Measurements from ENCODE around the gene FGFR2.
A peak's percentile ranks its signal among the peaks of the same experiment; 100 is the strongest.

Gene FGFR2

DNA sequence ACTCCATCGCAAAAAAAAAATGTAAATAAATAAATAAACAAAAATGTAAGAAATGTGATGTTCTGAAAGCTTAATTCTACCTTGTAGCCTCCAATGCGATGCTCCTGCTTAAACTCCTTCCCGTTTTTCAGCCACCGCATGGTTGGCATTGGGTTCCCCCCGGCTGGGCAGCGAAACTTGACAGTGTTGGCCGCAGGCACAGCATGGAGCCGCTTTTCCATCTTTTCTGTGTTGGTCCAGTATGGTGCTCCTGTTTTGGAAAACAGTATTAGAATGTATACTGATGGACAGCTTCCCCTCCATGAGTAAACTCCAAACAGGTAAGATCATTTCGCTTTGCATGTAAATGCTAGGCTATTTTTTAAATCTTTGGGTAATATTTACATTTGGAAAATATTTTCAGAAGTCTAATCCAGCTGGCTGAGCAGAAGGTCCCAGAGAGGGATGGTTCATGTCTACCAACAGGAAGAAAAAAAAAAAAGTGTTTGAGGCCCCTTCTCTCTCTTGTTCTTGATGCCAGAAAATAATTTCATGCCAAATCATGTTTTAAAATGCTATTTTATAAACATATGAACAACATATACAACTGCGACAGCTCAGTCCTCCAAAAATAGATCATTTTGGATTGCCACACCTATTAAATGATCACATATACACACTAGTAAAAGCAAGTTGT lies 46.9 kb downstream of the FGFR2 start:
- DNase-seq, result no peak

DNA sequence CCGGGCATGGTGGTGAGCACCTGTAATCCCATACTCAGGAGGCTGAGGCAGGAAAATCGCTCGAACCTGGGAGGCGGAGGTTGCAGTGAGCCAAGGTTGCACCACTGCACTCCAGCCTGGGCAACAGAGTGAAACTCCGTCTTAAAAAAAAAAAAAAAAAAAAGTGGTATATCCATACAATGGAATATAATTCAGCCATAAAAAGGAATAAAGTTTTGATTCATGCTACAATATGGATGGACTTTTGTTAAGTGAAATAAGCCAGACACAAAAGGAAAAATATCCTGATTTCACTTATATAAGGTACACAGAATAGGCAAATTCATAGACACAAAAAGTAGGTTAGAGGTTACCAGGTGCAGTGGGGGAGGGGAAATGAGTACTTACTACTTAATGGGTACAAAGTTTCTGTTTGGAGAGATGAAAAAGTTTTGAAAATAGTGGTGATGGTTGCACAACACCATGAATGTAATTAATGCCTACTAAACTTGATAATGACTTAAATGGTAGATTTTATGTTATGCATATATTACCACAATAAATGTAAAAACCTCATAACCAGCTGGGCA lies 53.9 kb downstream of the FGFR2 start:
- no peak for DNase-seq

DNA sequence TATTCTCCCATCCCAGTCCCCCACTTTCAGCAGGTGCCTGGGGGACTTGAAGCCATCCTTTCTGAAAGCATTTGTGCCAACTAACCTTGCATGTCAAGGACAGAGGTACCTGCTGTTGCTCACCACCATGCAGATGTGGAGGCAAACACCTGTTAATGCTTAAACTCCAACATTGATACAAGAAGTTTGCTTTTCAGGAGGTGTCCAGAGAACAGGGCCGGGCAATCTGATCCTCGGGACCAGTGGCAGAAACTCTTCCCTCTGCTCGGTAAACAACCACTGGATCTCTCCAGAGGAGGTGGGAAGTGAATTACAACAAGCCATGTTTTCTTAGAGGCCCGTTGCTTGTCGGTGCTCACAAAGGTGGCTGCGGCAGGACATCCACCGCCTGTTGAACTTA lies 54.7 kb downstream of the FGFR2 start:
- DNase-seq, result no peak

DNA sequence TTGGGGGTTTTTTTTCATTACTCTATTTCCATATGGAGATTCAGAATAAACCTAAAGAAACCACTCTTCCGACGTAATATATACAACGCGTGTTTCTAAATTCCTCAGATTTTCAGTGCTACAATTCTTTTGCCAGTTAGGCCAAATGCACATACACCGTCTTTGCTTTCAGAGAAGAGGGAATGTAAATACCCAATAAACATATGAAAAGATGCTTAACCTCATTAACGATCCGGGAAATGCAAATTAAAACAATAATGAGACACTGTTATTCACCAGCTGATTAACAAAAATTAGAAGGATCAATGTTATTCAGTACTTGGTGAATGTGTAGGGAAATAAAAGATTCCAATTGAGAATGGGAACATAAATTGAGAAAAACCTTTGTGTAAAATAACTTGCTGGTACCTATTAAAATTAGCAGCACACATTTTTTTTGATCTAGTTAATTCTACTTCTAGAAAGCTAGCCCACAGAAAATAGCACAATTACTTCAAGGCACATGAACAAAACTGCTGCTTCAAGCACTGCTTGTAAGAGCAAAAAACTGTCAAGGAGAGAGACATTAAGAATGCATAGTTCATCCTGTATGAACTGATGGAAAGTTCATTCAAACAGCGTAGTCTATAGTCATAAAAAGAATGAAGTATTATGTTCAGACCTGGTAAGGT lies 56.7 kb downstream of the FGFR2 start:
- DNase-seq, result no peak

DNA sequence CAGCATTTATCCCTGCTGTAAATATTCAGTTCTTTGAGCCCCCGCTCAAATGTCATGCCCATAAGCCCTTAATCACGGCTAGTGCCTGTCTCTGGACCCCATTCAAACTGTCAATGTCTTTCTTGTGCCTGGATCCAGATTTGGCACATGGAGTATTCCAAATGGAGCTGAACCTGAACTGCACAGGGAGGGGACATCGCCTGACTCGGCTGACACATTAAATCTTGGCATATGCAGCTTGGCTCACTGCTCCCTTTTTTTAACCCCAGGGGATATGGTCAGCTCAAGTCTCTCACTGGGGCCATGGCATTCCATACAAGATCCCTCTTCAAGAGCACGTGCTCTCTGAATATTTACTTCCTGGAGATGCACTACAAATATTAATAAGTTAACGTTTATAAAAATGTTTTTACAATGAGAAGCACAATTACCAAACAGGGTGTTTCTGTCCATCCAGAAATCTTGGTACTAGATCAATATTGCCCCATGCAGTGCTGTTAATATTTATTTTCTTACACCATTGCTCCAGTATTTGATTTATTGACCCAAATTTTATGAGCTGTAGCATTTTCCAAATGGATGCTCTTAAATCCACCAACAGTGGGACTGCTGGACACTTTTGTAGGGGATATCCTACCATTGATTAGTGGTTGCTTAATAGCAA lies 57.4 kb downstream of the FGFR2 start:
- peak; percentile 8 for DNase-seq

DNA sequence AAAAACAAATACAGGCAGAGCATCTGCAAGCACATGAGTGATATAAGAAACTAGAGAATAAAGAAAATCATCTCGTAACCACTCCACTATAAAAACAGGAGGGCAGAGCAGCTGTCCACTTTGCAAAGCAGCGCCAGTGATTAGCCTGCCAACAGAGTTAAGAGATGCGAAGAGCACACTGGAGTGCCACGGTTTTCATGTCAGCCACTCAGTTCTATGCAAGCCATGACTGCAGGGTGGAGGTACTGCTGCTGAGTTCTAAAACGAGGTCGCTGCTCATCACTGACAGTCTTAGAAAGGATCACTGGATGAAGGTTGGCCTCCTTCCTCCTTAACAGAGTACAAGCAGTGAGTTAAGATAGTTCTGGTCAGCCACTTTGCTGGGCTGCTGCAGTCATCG lies 58.5 kb downstream of the FGFR2 start:
- DNase-seq, result peak; percentile 18

DNA sequence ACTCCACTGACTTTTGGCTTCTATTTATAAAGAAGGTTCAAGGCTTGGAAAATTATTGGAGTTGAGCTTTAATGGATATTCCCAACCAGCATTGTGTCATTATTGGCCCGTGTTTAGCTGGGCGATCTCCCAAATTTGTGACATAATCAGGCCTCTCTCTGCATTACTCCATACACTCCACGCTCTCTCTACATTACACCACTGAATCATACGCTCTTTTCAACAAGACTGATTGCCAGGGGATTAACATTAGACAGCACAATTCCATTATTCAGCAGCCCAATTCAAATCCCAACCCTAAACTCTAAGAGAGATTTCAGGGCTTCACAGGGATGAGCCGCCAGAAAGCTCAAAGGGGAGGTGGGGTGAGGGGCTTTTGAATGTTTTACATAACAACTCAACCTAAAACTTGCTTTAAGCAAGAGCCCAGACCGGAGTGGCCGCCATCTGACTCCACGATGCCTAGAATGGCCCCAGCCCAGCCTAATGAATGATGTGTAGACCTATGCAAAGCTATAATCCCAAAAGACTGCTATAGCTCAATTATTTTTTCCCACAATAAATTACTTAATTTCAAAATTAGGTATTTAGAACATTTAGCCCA lies 61.8 kb downstream of the FGFR2 start:
- no peak for DNase-seq

DNA sequence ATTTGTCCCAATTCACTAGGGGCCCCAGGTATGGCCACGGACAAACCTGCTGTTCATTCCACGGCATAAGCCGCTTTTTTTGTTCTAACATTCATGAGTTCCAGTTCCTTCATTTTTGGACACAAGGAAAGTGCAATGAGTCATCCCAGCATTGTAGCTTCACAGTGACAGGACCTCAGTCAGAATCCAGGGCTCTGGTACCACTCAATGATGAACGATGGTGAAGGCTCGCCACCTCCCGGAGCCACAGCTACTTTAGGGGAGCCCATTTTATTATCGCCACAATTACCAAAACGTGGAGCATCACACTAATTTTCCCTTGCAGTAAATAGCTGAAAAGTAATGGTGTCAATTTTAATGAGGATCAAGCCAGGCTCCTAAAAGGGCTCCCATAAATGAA lies 62.9 kb downstream of the FGFR2 start:
- DNase-seq, result no peak

DNA sequence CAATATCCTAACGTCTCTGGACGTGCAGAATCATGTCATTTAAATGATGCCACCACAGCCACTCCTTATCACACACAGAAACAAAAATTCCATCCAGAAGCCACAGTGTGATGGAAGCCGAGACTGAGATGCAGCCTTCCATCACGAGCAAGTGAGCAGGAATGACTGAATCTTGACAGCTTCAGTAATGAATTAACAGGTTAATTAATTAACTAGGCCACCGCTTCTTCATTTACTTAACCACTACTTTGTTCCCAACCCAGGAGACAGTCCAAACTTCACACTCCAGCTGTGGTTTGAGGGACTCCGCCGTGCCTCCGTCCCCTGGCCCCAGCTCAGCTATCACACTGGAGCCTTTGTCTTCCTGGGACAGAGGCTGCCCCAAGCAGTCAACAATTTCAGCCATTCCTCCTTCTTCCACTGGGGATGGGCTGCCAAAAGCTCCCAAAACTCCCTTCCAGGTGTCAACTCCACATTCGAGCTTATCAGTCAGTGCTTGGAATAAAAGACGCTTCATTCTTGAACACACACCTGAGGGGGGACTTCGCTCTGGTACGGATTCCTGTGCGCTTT lies 65.9 kb downstream of the FGFR2 start:
- DNase-seq, result no peak

DNA sequence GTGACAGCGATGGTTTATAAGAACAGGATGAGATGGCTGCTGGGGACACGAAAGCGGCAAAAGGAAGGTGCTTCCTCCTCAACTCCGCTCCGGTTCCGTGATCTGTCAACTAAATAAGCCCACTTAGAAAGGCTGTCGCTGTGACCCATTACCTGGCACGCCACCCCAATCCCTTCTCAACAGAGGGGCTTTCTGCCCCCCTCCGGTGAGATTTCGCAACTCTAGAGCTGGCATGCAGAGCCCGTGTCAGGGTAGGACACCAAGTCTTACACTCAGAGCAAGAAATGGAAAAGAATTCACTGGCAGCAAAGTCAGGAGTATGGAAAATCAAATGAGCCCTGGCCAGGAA lies 66.4 kb downstream of the FGFR2 start:
- peak; percentile 12 for DNase-seq

DNA sequence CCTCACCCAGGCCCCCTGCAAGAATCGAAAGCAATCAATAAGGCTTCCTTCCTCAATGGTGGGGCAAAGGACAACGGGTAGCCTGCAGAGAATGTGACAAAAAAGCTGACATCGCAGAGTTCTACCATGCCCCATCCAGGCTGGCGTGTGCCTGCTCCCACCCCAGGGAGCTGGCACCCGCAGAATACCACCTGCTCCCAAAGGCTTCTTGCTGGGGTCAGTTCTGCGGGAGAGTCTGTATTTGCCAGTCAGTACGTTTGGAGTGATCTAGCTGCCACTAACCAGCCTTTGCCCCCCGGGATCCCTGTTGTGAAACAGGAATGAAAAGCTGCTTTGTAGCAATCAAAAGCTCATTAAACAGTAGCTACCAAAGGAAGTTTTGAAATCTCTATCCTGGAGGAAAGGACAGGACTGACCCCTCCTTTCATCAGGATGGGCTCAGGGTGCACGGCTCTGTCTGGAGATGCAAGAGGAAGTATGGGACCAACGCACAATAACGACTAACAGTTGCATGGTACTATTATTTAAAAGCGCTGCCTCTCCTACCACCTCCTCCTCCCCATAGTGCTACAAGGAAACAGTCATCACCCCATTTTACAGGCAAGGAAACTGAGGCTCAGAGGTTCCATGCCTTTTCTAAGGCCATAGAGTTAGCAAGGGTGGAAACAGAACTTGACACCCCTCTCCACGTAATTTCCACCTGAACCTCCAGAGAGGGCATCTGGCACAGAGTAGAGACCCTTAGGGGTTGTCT lies 67.0 kb downstream of the FGFR2 start:
- no peak for DNase-seq

DNA sequence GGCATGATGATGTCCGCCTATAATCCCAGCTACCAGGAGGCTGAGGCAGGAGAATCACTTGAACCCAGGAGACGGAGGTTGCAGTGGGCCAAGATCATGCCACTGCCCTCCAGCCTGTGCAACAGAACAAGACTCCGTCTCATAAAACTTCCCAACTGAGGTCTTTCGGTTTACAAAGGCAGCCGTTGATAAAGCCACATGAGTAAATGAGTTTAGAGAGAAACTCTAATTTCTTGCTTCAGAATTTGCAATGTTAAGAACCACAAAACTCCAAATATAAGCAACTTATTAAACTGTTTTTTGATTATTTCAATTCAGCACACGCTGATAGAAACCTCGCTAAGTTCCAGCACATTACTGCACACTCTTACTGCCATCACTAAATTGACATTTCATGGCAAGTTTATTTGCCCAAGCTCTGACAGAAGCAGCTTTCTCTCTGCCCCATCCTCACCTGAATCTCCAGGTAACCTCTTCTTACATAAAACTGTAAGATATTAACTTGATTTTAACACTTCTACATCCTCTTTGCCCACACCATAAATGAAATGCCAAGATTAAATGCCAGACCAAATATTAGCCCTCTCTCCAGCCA lies 67.7 kb downstream of the FGFR2 start:
- DNase-seq, result no peak

DNA sequence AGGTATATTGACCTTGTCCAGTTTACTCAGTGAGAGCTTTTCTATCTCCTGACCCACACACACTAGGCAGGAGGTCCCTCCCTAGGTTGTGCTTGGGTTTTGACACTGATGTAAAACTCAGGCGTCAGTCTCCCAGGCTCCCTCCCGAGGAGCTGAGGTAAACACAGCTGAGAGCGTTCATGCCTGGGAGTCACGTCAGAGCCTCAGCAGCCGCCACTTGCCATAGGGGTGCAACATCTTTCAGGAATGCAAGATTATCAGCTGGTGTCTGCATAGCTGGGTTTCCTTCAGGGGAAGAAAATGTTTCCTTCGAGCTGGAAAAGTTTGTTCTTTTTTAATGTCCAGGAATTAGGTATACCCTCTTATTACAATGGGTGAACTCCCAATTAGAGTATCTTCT lies 70.6 kb downstream of the FGFR2 start:
- peak; percentile 12 for DNase-seq

DNA sequence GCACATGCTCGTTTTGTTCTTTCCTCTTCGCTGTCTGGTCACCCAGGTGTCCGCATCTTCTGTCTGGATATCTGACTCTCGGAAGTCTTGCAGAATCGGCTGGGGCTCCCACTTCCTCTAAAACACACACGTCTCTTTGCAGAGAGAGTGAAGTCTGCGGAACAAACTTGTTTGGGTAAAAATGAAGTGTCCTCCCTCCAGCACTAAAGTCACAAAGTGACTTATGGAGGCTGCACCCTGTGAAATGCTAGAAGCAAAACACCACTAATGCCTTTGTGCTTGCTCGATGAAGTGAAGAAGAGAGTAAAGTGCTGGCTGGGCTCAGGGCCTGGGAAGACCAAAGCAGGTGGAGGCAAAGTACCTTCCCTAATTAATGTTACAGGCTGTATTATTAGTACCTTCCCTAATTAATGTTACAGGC lies 71.4 kb downstream of the FGFR2 start:
- DNase-seq, result peak; percentile 64

DNA sequence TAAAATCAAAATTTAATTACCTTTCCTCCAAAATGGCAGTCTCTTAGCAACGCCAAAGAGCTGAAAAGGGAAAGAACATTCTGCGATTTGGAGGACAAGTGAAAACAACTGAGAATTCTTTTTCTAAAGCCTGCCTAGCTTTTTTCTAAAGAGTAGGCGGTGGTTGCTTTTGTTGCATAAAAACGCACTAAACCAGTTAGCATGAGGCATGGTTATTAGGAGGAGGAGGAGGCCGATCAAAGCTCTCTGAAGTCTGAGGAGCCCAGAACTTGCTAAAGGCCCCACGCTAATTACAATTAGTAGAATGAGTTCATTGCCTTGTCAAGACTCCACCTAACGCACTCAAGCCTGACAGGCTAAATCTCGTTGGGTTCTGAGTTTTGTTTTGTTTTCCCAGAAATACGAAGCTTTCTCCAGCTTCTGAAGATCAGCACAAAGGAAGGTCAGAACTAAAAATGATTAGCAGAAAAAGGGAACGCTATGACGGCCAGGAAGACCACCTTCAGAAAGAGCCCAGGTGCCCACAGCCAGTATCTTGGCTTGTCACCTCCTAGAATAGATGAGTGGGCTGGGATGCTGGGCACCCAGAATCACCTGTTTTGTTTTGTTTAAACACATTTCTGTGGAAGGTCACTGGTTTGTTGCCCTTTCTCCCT lies 72.0 kb downstream of the FGFR2 start:
- no peak for DNase-seq

DNA sequence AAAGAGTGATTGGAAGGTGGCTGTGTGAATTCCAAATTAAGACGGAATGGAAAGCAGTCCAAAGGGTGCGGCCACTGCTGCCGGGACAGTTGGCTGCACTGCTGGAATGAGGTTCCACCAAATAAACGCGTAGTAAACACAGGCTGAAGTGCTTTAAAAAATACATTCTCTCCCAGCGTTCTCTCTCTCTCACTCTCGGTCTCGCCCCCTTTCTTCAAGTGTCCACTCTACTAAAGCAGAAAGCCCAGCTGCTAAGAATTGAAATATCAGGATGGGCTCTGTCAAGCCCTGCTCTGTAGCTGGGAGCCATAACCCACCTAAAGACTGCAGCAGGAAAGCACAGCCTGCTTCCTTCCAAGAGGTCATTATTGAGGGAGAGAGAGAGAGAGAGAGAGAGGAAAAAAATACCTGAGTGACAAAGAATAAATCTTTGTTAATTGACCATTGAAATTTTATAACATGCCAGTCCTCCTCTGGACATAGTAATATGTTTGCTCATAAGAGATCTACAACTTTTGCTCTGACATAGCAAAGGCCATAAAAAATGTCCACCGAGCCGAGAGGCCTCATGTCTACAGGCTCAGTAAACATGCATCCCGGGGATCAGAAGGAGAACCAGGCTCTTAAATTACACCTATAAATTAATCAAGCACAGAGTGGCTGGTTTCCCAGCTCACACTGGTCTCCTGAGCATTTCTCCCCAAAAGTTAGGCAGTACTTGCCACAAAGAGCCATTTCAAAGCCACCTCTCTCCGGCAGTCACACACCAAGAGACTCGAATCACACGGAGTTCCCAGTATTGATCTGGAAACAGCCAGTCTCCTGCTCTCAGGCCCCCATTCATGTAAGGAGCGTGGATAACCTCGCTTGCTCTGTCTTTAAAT lies 72.8 kb downstream of the FGFR2 start:
- peak; percentile 6 for DNase-seq

DNA sequence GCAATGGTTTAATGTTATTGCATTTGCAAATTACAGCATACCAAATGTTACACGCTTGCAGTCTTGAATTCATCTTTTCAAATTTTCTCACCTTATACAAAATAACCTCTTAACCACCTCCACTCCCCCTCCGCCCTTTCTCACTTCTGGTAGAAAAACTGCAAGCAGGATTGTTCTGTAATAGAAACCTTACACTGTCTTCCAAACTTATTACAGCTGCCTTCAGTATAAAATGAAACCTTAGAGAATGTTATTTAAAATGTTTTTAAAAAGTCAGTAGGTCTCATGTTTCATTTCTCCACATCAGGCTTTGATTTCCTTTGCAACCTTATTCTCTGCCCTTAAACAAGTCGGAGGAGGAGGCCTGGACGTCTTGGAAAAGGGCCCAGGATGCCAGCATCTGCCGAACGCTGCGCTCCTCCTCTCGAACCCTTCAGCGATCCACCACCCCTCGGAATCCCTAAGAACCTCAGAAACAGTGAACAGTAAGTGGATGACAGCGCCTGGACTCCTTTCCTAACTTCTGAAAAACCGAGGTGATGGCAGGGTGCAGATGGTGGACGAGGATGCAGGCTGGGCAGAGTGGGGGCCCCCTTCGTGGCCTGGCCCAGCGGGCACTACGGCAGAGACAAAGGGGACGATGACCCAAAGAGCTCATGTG lies 74.0 kb downstream of the FGFR2 start:
- no peak for DNase-seq

DNA sequence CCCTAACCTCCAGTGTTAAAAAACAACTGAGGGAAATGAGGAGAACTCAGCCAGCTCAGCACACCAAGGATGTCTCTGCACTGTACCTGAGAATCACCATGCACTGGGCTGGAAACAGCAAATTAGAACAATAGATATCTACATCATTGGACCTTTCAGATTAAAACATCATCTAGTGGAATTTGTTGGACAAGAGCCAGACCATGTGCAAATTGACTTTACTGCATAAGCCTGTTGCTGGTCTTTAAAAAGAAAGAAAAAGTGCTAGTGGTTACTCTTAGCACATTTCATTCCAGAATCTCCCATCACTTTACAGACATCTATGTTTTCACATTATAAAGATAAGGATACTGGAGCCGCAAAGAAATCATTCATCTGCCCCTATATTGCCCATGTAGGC lies 75.4 kb downstream of the FGFR2 start:
- DNase-seq, result no peak

DNA sequence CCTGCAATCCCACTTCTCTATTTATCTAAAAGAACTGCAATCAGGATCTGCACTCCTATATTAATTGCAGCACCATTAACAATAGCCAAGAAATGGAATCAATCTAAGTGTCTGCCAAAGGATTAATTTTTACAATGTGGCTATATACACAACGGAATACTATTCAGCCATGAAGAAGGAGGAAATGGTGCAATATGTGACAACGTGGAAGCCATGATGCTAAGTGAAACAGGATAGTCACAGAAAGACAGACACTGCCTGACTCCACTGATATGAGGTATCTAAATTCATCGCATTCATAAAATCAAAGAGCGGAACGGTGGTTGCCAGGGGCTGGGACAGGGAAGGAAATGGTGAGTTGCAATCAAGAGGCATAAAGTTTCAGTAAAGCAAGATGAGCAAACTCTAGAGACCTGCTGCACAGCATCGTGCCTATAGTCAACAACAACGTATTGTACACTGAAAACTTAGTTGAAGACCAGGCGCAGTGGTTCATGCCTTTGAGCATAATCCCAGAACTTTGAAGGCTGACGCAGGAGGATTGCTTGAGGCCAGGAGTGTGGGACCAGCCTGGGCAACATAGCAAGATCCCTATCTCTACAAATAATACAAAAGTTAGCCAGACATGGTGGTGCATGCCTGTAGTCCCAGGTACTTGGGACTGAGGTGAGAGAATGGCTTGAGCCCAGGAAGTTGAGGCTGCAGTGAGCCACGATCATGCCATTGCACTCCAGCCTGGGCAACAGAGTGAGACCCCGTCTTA lies 76.3 kb downstream of the FGFR2 start:
- no peak for DNase-seq

Data from DMS79 (cell line).